HG02970 (cell line): ENCODE data around the gene CAPN12.

Source experiments
- ATAC-seq: cut with Tn5 transposase; IDR thresholded peaks from one replicate; pipeline ENCODE4 v1.9.1; 2021; ENCODE audit warnings: mild to moderate bottlenecking, moderate library complexity, moderate number of reproducible peaks; ENCODE audit not compliant: unreplicated experiment, low FRiP score

Gene CAPN12

DNA sequence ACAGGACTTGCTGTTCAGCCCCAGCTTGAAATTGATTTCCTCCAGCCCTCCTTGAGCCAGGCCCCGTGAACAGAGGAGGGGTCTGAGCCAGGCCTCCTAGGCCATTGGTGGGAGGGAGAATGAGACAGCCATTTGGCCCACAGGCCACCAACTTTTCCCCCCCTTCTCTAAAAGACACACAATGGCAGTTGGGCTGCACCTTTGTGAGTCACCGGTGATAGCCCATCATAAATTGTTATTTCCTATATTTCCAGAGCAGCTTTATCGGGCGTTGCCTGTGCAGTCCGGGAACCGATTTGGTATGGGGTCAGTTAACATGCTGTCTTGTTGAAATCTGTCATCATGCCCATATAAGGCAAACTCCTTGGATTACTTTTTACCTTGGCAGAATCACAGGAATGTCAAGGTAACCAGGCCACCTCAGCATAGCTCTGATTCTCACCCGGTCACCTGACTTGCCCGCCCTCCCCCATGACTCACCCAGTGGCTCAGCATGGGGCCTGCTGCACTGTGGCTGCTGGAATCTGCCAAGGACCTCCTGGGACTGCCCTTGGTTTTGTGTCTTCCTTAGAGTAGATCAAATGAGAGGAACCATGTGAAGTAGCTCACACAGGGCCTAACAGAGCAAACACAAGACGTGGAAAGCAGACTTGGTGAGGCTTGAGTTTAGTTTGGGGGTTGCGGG lies 60.7 kb downstream of the CAPN12 start:
- no peak for ATAC-seq

GRCh38 chr19:38682872-38683392 lies 61.3 kb downstream of the CAPN12 start:
- no peak for ATAC-seq

- no peak for ATAC-seq
These were observed 61.9 kb downstream of the CAPN12 start for GRCh38 chr19:38682195-38682867.
